NB4 (cell line): ENCODE results near the gene GRAMD2B.

ENCODE experiments used
- MYC ChIP-seq: IDR thresholded peaks from 2 replicates; pipeline ENCODE4 v1.6.1; 2011; ENCODE audit warnings: low read depth, low read length
- POLR2A ChIP-seq: IDR thresholded peaks from 2 replicates; pipeline ENCODE4 v1.6.1; 2011; ENCODE audit warnings: mild to moderate bottlenecking; ENCODE audit not compliant: insufficient read length; ENCODE audit errors: extremely low read depth
- TF ChIP-seq, protein P1 (sequence below): IDR thresholded peaks from one replicate; pipeline ENCODE4 v1.5.1; 2012; ENCODE audit warnings: low read depth, low read length
- TF ChIP-seq, protein P2 (sequence below): IDR thresholded peaks from 2 replicates; pipeline ENCODE4 v1.6.1; 2011; ENCODE audit warnings: low read depth, low read length

DNA sequence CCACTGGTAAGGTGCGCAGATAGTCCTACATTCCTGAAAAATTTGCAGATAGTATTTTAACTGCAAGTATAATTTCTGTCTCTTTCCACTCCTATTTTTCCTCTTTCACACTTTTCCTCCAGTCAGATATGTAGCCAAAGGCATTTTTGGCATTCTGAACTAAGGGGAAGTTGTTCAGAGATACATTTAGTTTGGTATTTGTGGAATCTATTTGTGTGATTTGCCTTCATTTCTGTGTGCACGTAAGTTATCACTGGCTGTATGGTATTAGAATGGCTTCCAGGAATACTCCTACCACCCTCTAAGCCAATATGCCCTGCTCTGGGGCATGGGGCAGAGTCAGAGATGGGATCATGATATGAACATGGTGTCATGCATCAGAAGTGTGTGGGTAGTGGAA, 45.8 kb upstream of the GRAMD2B start:
- TF ChIP-seq, protein P1, sequence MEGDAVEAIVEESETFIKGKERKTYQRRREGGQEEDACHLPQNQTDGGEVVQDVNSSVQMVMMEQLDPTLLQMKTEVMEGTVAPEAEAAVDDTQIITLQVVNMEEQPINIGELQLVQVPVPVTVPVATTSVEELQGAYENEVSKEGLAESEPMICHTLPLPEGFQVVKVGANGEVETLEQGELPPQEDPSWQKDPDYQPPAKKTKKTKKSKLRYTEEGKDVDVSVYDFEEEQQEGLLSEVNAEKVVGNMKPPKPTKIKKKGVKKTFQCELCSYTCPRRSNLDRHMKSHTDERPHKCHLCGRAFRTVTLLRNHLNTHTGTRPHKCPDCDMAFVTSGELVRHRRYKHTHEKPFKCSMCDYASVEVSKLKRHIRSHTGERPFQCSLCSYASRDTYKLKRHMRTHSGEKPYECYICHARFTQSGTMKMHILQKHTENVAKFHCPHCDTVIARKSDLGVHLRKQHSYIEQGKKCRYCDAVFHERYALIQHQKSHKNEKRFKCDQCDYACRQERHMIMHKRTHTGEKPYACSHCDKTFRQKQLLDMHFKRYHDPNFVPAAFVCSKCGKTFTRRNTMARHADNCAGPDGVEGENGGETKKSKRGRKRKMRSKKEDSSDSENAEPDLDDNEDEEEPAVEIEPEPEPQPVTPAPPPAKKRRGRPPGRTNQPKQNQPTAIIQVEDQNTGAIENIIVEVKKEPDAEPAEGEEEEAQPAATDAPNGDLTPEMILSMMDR: no peak
- TF ChIP-seq POLR2A: no peak
- TF ChIP-seq, protein P2, sequence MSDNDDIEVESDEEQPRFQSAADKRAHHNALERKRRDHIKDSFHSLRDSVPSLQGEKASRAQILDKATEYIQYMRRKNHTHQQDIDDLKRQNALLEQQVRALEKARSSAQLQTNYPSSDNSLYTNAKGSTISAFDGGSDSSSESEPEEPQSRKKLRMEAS: no peak
- no peak for TF ChIP-seq MYC
